HG03108 (cell line): ENCODE data around the gene NTNG1.

ENCODE experiments used
- ATAC-seq: cut with Tn5 transposase; IDR thresholded peaks from one replicate; pipeline ENCODE4 v1.9.1; 2021; ENCODE audit warnings: moderate library complexity; ENCODE audit not compliant: unreplicated experiment

Gene NTNG1

GRCh38 chr1:107323784-107324183 is 182.9 kb downstream of the NTNG1 start:
- ATAC-seq, result no peak

DNA sequence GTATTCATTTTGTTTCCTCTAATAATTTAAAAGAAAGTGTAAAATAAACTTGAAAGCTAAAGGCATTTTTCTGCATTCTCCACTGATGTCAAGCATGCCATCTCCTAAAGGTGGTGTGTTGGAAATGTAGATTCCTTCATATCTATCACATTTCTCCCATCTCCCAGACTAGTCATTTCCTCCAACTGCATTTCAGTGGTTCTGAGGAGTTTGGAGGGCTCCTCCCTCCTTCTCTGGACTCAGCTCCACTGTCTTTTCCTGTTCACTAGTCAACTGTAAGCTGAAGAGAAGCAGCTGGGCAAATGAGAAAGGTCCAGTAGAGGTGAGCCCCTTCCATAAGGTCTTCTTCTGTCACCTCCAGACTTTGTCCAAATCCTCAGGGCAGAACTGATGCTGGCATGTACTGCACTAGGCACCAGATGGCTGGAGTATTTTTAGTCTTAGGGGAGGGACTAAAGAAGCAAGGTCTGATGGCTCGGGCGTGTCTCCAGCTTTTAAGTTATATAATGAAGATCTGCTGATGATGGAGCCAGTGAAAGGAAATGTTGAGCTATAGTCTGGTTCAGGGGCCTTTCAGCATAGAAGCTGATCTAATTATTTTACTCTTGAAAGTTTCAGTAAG is 186.1 kb downstream of the NTNG1 start:
- ATAC-seq, result no peak

DNA sequence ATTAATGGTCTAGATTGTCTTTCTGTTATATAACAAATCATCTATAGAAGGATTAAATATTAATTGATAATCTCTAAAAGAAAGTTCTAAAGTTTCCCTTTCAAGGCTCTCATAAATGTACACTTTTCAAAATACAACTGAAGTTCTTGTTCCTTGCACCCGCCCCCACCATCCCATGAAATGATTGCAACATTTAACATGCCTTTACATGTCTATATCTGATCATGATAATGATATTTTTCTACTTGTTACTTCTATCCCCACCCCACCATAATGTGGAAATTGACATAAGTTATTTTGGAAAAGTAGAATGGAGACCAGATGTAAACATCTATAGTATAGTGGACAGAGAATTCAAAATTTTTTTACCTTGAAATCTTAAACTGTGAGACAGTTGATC is 186.6 kb downstream of the NTNG1 start:
- no peak for ATAC-seq

GRCh38 chr1:107328087-107328486 is 187.2 kb downstream of the NTNG1 start:
- no peak for ATAC-seq

DNA sequence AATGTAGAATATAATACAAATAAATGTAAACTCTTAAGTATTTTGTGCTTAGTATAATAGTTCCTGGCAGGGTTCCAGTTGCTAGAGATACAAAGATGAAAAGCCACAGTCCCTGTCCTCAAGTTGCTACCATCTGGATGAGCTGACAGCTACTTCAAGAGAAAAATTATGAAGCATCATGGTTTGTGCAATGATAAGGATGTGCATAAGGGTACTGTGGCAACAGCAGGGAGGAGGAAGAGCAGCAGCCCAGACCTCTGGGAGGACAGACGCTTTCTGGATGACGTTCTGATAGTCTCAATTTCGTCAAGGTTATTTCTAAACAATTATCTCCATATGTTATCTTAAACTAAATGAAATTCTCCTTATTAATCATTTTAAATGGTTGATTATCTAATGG is 198.9 kb downstream of the NTNG1 start:
- ATAC-seq, result no peak

GRCh38 chr1:107342316-107342715 is 201.5 kb downstream of the NTNG1 start:
- no peak for ATAC-seq

- no peak for ATAC-seq
Measured at GRCh38 chr1:107342768-107343167, 201.9 kb downstream of the NTNG1 start.

DNA sequence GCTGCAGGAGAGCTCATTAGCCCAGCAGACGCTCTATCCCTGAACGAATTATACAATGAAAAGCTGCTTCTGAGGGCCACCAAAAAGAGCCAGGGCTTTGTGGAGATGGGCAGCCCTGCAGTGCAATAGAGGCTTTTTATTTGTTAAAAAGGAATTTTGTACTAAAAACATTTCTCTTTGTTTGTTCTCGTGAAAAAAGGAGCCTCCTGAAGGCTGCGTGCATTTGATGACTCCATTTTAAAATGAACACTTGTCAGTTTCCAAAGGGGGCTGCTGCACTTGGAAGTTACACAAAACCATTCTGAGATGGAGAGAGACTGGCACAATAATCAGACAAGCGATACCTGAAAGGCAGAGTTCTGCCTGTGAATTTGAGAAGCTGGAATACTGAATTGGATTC is 202.8 kb downstream of the NTNG1 start:
- ATAC-seq, result no peak

DNA sequence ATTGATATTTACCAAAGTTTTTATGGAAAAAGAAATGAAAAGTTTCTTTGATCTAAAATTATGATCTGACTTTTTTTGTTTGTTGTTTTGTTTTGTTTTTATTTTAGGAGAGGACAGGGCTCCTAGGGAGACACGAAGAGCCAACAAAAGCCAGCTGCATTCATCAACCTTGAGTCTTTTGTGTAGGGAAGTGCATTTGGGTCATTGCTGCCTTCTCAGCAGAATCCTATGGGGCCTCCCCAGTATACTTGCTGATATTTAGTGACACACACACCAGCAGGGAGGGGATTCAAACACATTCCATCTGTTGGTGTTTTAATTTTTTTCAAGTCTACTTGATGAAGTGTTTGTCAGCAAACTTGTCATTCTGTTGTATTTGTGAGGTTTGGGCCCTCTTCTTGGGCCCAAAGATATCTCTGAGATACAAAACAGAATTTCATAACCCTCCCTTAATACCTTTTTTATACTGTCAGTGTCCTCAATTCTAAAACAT is 203.5 kb downstream of the NTNG1 start:
- ATAC-seq, result no peak

DNA sequence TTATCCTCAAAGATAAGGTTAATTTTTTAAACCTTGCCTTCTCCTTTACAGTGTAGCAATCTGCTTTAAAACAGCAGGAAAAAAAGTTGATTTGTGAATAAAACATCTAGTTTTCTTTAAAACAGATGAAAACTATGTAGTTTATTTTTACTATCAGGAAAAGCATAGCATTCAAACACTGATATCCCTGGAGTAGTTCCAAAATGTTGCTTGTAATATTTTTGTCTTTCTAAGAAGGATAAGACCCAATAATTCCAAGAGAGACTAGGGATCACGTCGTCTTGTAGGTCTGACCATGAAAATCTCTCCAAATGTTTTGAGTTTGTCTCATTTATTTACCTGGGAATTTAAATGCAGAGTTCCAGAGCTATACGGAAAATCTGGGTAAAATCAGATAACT is 204.0 kb downstream of the NTNG1 start:
- no peak for ATAC-seq

- ATAC-seq, result no peak
Measured at GRCh38 chr1:107352850-107353249, 212.0 kb downstream of the NTNG1 start.

- no peak for ATAC-seq
Measured at GRCh38 chr1:107357376-107357775, 216.5 kb downstream of the NTNG1 start.

- ATAC-seq, result no peak
Measured at GRCh38 chr1:107358619-107359327, 217.9 kb downstream of the NTNG1 start.

DNA sequence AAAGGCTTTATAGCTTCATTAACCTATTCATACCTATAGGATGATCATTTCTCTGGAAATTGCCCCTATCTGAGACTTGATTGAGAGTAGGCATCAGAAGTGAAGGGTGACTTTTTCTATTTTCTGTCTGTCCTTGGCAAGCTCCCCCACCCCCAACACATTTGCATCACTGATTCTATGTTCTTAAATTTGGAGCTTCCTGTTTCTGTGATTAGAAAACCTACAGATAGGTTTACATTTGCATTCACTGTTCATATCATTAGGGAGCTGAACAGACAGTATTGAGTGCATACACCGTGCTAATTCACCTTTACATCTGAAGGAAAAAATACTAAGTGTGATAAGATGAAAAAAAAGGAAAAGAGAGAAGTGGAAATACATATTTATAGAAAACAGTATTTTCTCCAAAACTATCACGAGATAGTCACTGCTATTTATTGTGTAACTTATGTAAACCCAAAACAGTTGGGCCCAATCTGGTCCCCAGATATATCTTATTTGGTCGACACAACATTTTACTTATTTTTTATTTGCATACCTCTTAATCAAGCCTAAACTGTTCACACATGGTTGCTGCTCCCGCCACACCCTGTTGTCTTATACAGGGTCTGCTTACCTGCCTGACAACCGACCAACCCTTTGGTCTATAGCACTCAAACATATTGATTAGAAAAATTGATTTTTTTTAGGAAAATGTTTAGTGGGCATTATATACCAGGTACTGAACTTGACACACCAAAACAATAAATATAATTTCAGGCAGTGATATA is 218.8 kb downstream of the NTNG1 start:
- no peak for ATAC-seq

DNA sequence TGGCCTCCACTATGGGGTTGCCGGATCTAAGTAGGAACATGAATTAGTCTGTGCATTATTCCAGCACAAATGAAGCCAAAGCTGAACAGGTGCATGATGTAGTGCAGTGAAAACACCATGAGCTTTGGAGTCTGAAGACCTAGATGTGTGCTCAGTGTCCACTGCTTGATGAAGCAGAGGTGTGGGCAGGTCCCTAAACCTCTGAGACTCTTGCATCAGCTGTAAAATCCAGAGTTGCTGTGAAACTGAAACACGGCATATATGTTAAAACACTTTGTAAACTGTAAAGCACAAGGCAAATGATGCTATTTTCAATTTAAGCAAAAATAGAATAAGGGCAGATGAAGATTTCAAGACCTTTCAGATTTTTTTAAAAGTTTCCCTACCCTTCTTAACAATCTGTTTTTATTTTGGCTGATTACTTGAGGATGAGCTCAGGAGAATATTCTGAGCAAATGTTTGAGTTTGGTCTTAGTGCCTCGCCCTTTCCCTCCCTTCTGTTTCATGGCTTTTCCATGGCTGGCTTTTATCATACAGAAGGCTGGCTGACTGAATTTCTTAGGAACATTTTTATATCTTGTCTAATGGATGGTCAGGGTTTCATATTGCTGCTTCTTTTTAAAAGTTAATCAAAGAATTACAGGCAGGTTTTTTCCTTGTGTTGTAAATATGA is 221.8 kb downstream of the NTNG1 start:
- ATAC-seq, result no peak

DNA sequence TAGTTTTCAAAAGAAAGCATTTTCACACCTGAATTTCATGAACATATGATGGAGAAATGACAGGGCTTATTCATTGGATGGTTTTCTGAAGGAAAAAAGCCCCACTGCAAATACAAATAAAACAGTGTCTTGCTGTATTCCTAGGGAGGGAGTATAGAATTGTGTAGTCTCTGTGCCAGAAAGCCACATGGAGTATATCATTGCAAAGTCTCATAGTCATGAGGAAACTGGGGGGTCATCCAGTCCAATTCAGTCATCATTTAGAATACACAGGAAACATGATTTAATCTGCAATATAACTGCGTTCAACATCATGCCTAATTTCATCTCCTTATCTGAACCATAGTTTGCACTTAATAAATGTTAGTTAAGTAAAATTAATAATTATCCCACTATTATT is 222.3 kb downstream of the NTNG1 start:
- ATAC-seq, result no peak

- ATAC-seq, result no peak
Measured at GRCh38 chr1:107365527-107366240, 224.8 kb downstream of the NTNG1 start.

DNA sequence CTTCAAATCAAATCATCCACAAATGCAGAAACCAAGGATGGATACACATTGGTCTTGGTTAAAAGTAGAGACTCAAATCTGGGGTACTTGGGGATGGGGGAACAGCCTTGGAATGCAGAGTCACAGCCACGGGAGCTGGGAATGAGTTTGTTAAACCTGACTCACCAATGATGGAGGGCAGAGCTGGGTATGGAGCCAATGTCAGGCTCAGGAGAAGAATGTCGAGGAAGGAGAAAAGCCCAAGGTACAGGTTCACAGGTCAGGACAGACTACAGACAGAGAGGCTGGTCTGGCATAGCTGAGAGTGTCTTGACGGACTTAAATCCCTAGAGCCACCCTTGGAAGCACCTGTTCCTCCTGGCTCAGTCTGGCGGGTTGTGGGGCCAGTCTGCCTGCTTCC is 237.6 kb downstream of the NTNG1 start:
- no peak for ATAC-seq

DNA sequence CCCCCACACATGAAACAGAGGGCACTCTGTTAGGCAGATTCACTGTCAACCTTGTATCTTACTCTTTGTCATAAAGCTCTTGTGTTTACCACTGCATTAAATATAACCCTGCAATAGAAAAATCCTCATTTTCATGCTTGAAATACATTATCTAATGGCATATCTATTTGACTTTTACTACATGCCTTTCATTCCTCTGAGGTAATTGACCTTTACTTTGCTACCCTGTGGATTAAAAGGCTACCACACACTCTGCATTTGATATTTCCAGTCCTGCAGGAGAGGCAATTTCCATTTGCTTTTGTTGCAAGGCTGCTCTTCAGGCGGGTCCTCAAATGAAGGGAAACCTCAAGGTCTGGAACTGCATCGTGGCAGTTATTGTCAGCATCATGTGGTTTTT is 238.0 kb downstream of the NTNG1 start:
- no peak for ATAC-seq

DNA sequence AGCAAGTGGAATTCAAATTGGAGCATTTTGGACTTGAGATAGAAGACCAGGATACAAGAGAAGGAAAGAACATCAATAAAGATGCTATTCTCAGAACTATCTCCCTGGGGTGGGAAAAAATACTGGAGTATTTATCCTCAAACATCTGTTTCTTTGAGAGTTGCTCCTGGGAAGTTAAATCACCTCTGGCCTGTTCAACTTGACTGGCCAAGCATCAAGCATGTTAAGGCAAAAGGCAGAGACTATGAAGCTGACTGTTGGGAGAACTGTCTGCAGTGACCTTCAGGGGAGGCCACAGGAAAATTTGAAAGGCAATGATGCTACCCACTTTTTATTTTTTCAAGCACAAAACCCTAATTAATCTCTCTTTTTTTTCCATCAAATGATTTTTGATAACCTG is 239.0 kb downstream of the NTNG1 start:
- no peak for ATAC-seq
